Thoracic aorta (tissue), 2 donors: ENCODE measurements around the gene IRGQ. TPM values are rescaled to one million over a fixed set of nuclear protein-coding genes. Genes with fewer than 3 reads are reported as not detected.

ENCODE experiments used
- ATAC-seq: fragments of 150-250 bp; one replicate; pipeline ENCODE4 v1.8.0; 2017; ENCODE audit warnings: low read depth; ENCODE audit not compliant: insufficient number of reproducible peaks, low FRiP score
- DNase-seq: peaks from one replicate; pipeline ENCODE4 v3.0.0-alpha.2; 2020; ENCODE audit warnings: low spot score
- H3K27ac ChIP-seq, 2 donors: fragments of 200-600 bp; sonication (generic); 1 replicate in 1 of 2; 2 replicates in 1 of 2; pipeline ENCODE4 v1.5.1; 2016; ENCODE audit warnings: mild to moderate bottlenecking in 2 of 2, moderate library complexity in 2 of 2
- H3K27me3 ChIP-seq: fragments of 200-600 bp; sonication (generic); replicated peaks from 2 replicates; pipeline ENCODE4 v1.6.0; 2016; ENCODE audit warnings: mild to moderate bottlenecking; ENCODE audit not compliant: insufficient read depth
- H3K36me3 ChIP-seq: fragments of 200-600 bp; sonication (generic); one replicate; pipeline ENCODE4 v1.5.1; 2016
- H3K4me1 ChIP-seq, 2 donors: fragments of 200-600 bp; sonication (generic); 1 replicate in 1 of 2; 2 replicates in 1 of 2; pipeline versions ENCODE4 v1.5.1 to v1.6.0; 2016; ENCODE audit warnings: low read depth in 2 of 2, mild to moderate bottlenecking in 1 of 2; ENCODE audit not compliant: control insufficient read depth in 1 of 2
- H3K4me3 ChIP-seq: fragments of 200-600 bp; sonication (generic); 2 replicates; pipeline ENCODE4 v1.5.1; 2016; ENCODE audit warnings: mild to moderate bottlenecking
- H3K9me3 ChIP-seq: fragments of 200-600 bp; sonication (generic); 2 replicates; pipeline ENCODE4 v1.5.1; 2016
- total RNA-seq, 2 donors: library from RNA; depleted of rRNA; stranded (reverse); fragments of >200 nt; gene quantifications; one replicate each; pipeline versions ENCODE4 v1.1.0 to v1.2.3, GENCODE V29; 2016
- TF ChIP-seq, protein P1 (sequence below): fragments of 200-600 bp; sonication (generic); IDR thresholded peaks from one replicate; pipeline ENCODE4 v1.5.1; 2019; ENCODE audit warnings: antibody characterized with exemption

IRGQ gene, protein sequence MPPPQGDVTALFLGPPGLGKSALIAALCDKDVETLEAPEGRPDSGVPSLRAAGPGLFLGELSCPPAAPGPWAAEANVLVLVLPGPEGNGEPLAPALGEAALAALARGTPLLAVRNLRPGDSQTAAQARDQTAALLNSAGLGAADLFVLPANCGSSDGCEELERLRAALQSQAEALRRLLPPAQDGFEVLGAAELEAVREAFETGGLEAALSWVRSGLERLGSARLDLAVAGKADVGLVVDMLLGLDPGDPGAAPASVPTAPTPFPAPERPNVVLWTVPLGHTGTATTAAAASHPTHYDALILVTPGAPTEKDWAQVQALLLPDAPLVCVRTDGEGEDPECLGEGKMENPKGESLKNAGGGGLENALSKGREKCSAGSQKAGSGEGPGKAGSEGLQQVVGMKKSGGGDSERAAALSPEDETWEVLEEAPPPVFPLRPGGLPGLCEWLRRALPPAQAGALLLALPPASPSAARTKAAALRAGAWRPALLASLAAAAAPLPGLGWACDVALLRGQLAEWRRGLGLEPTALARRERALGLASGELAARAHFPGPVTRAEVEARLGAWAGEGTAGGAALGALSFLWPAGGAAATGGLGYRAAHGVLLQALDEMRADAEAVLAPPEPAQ
- total RNA-seq = 10 to 100 TPM; 24.4 to 37.2 TPM

DNA sequence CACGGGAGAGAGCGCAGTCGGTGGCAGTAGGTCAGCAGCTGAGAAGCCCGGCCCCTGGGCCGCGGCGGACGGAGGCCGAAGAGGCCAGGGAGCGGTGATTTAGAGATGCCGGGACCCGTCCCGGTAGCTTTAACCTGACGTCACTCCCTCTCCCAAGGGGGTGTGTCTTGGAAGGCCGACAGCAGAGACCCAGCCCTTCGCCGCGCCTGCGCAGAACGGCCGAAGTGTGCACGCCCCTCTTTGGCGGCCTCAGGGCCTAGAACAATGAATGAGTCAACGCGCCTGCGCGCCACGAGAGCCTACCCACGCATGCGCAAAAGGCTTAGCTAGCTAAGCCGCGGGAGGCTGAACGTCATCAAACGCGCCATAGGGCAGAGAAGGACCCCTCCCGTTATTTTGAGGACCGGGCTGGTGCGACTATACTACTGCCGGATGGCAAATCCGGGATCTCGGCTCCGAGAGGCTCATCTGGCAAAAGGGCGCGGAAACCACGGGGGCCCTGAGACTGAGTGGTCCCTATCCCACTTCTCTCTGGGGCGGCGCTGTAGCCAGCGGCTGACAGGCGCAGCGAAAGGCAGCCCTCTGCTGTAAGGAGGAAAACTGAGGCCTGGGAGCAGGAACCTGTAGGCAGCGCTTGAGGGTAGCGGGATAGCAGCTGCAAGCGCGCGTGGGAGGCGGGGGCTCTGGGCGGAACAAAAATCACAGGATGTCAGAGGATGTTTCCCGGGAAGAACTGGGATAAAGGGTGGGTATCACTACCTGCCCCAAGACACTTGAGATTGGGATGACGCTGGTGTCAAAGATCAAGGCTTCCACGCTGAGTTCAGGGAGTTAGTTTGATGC lies at the start of gene IRGQ, which contains the start of gene ZNF576:
TSS of gene IRGQ (minus strand) at position 136 of the 843 bp plus-strand sequence. CDS start 796 bp downstream, outside the sequence.
TSS of gene ZNF576 (plus strand) at position 597 of the 843 bp plus-strand sequence. CDS start 514 bp downstream, outside the sequence.
- Histone ChIP-seq H3K4me1 (peaks cover 22 to 43% of the 10 kb centered on the region in 2 donors), H3K9me3 (no peaks in the 10 kb centered on the region), H3K36me3 (peaks cover 32% of the 10 kb centered on the region), H3K4me3 (peak within 1 kb of the TSS; percentile 82), H3K27me3 (no peaks in the 10 kb centered on the region), H3K27ac (peak within 1 kb of the TSS; percentile 97 to 98)
- DNase-seq (peak; percentile 99), ATAC-seq (peak; percentile 94)
- TF ChIP-seq, protein P1, sequence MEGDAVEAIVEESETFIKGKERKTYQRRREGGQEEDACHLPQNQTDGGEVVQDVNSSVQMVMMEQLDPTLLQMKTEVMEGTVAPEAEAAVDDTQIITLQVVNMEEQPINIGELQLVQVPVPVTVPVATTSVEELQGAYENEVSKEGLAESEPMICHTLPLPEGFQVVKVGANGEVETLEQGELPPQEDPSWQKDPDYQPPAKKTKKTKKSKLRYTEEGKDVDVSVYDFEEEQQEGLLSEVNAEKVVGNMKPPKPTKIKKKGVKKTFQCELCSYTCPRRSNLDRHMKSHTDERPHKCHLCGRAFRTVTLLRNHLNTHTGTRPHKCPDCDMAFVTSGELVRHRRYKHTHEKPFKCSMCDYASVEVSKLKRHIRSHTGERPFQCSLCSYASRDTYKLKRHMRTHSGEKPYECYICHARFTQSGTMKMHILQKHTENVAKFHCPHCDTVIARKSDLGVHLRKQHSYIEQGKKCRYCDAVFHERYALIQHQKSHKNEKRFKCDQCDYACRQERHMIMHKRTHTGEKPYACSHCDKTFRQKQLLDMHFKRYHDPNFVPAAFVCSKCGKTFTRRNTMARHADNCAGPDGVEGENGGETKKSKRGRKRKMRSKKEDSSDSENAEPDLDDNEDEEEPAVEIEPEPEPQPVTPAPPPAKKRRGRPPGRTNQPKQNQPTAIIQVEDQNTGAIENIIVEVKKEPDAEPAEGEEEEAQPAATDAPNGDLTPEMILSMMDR = no peak

DNA sequence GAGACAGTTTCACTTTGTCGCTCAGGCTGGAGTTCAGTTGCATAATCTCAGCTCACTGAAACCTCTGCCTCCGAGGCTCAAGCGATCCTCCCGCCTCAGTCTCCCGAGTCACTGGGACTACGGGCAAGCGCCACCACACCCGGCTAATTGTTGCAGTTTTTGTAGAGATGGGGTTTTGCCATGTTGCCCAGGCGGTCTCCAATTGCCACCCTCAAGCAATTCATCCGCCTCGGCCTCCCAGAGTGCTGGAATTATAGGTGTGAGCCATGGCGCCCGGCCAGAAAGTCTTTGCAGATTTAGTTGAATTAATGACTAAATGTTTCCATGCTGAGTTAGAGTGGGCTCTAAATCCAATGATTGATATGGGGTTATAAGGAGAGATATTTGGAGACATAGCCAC lies 48.2 kb upstream of the IRGQ start:
- no peaks in the 10 kb centered on the region for H3K27me3 ChIP-seq
- H3K27ac ChIP-seq = no peak overlapping the region
- H3K4me3 ChIP-seq = no peak overlapping the region
- peaks cover 5% of the 10 kb centered on the region for H3K36me3 ChIP-seq
- H3K4me1 ChIP-seq = peaks cover 0 to 9% of the 10 kb centered on the region in 2 donors
- DNase-seq = no peak
- no peaks in the 10 kb centered on the region for H3K9me3 ChIP-seq
- TF ChIP-seq, protein P1 = no peak
- no peak for ATAC-seq

DNA sequence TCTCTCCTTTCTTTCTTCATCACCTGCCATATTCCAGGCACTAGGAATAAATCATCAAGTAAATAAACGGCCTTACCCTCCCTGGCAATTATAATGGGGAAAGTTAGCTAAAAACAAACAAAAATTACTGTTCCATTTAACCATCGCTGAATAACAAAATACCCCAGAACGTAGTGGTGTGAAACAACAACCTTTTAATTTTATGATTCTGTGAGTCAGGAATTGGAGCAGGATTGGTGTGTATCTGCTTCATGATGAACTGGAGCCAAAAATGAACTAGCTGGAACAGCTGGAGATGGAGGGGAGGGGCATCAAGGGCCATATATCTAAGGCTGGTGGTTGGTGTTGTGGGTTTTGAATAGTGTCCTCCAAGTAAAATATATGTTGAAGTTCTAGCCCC lies 47.4 kb upstream of the IRGQ start:
- ATAC-seq (no peak), DNase-seq (no peak)
- Histone ChIP-seq H3K9me3 (no peaks in the 10 kb centered on the region), H3K27me3 (no peaks in the 10 kb centered on the region), H3K36me3 (no peaks in the 10 kb centered on the region), H3K27ac (no peak overlapping the region), H3K4me3 (no peak overlapping the region), H3K4me1 (peaks cover 0 to 9% of the 10 kb centered on the region in 2 donors)
- TF ChIP-seq, protein P1 = no peak

DNA sequence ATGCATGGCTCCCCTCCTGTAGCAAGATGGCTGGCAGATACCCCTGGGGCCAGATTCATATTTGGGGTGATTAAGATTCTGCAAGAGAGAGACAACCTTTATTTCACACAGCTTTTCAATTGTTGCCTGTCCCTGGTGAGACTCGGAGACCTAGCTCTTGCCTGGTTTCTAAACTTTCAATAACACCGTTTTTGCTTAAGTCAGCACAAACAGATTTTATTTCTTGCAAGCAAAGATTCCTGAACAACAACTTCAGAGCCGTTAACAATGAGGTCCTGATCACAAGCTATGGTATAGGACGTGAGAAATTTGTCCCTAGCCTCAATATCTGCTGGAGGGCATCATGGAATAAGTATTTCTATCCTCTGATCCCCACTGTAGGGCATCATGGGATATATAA lies 46.6 kb upstream of the IRGQ start:
- no peak for ATAC-seq
- Histone ChIP-seq H3K4me3 (no peak overlapping the region), H3K27me3 (no peaks in the 10 kb centered on the region), H3K9me3 (no peaks in the 10 kb centered on the region), H3K4me1 (peaks cover 0 to 9% of the 10 kb centered on the region in 2 donors), H3K36me3 (no peaks in the 10 kb centered on the region), H3K27ac (no peak overlapping the region)
- no peak for DNase-seq
- TF ChIP-seq, protein P1 = no peak

DNA sequence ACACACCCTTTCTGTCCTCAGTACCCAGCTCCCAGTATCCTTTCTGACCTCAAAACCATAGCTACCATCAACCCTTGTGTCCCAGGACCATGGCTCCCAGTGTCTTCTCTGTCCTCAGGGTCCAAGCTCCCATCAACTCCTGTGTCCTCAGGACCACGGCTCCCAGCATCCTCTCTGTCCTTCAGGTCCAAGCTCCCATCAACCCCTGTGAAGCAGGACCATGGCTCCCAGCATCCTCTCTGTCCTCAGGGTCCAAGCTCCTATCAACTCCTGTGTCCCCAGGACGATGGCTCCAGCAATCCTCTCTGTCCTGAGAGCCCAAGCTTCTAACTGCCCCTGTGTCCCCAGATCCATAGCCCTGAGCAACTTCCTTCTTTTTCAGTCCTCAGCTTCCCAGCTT lies 45.4 kb upstream of the IRGQ start:
- TF ChIP-seq, protein P1 = no peak
- DNase-seq = no peak
- Histone ChIP-seq H3K4me1 (peaks cover 0 to 9% of the 10 kb centered on the region in 2 donors), H3K9me3 (no peaks in the 10 kb centered on the region), H3K27ac (no peak overlapping the region), H3K27me3 (no peaks in the 10 kb centered on the region), H3K4me3 (no peak overlapping the region), H3K36me3 (no peaks in the 10 kb centered on the region)
- no peak for ATAC-seq
